DOHH2 (cell line): ENCODE measurements around the gene ADRA2B.

ENCODE experiments used
- H3F3A ChIP-seq: fragments of 200-600 bp; sonication (generic), shearing (Covaris generic); 2 replicates; pipeline ENCODE4 v1.6.0; 2016; ENCODE audit warnings: antibody characterized with exemption, mild to moderate bottlenecking; ENCODE audit not compliant: control insufficient read depth, insufficient read depth
- H3K27ac ChIP-seq: fragments of 200-600 bp; sonication (generic); 2 replicates; pipeline ENCODE4 v1.5.1; 2014; ENCODE audit warnings: low read depth, mild to moderate bottlenecking, low read length, moderate library complexity
- H3K27me3 ChIP-seq: fragments of 200-600 bp; sonication (generic); 2 replicates; pipeline ENCODE4 v1.6.1; 2014; ENCODE audit warnings: mild to moderate bottlenecking, low read length, mixed read lengths; ENCODE audit not compliant: control insufficient read depth
- H3K36me3 ChIP-seq: fragments of 200-600 bp; sonication (generic); 2 replicates; pipeline ENCODE4 v1.6.1; 2014; ENCODE audit warnings: mild to moderate bottlenecking, low read length, moderate library complexity, mixed read lengths; ENCODE audit not compliant: control insufficient read depth
- H3K4me1 ChIP-seq: fragments of 200-600 bp; sonication (generic); 2 replicates; pipeline ENCODE4 v1.6.1; 2014; ENCODE audit warnings: mild to moderate bottlenecking, low read length, mixed read lengths; ENCODE audit not compliant: control insufficient read depth
- H3K4me2 ChIP-seq: fragments of 200-600 bp; sonication (generic); 2 replicates; pipeline ENCODE4 v1.6.0; 2014; ENCODE audit warnings: mild to moderate bottlenecking, low read length, moderate library complexity
- H3K4me3 ChIP-seq: fragments of 200-600 bp; sonication (generic); 2 replicates; pipeline ENCODE4 v1.5.1; 2014; ENCODE audit warnings: mild to moderate bottlenecking, low read length, mixed read lengths
- H3K79me2 ChIP-seq: fragments of 200-600 bp; sonication (generic); 2 replicates; pipeline ENCODE4 v1.6.1; 2014; ENCODE audit warnings: mild to moderate bottlenecking, low read length, mixed read lengths; ENCODE audit not compliant: control insufficient read depth
- H3K9me2 ChIP-seq: fragments of 200-600 bp; sonication (generic); replicated peaks from 2 replicates; pipeline ENCODE4 v1.6.1; 2014; ENCODE audit warnings: mild to moderate bottlenecking, low read length, mixed read lengths; ENCODE audit not compliant: control insufficient read depth
- H3K9me3 ChIP-seq: fragments of 200-600 bp; sonication (generic); 2 replicates; pipeline ENCODE4 v1.6.1; 2014; ENCODE audit warnings: antibody characterized with exemption, low read length, mixed read lengths; ENCODE audit not compliant: control insufficient read depth, insufficient read depth
- H4K20me1 ChIP-seq: fragments of 200-600 bp; sonication (generic); 2 replicates; pipeline ENCODE4 v1.6.0; 2014; ENCODE audit warnings: low read depth, mild to moderate bottlenecking, antibody characterized with exemption, low read length, moderate library complexity; ENCODE audit not compliant: control insufficient read depth, insufficient read depth
- EZH2phosphoT487 ChIP-seq: fragments of 200-600 bp; sonication (generic); IDR thresholded peaks from 2 replicates; pipeline ENCODE4 v1.6.1; 2017; ENCODE audit warnings: borderline replicate concordance, mild to moderate bottlenecking, antibody characterized with exemption, low read length, moderate library complexity, mixed read lengths
- TF ChIP-seq, protein P1 (sequence below): fragments of 200-600 bp; sonication (generic); IDR thresholded peaks from one replicate; pipeline ENCODE4 v1.5.1; 2014; ENCODE audit warnings: antibody characterized with exemption, mild to moderate bottlenecking, low read depth, low read length; ENCODE audit not compliant: poor library complexity, severe bottlenecking

The ADRA2B gene

DNA sequence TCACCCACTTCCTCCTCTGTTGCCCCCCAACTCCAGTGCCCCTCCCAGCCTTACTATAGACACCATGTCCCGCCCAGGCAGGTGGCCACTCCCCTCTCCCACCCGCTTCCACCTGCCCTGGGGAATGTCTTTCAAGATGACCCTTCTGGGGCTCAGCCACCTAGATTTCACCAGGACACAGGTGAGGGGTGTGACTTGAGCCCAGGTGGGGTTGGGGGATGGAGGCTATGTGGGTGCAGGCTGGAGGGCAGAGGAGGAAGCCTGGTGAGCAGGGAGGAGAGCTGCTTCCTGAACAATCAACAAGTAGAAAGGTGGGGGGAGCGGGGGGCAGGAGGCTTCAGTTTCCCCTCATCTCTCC, 8.7 kb downstream of the ADRA2B start:
- no peak overlapping the region for H3K27ac ChIP-seq
- H3K79me2 ChIP-seq = no peaks in the 10 kb centered on the region
- no peaks in the 10 kb centered on the region for H3K36me3 ChIP-seq
- H3K4me3 ChIP-seq = no peak overlapping the region
- no peaks in the 10 kb centered on the region for H3K9me2 ChIP-seq
- no peaks in the 10 kb centered on the region for H3F3A ChIP-seq
- H3K4me1 ChIP-seq = peaks cover 16% of the 10 kb centered on the region
- H3K4me2 ChIP-seq = no peak overlapping the region
- TF ChIP-seq, protein P1, sequence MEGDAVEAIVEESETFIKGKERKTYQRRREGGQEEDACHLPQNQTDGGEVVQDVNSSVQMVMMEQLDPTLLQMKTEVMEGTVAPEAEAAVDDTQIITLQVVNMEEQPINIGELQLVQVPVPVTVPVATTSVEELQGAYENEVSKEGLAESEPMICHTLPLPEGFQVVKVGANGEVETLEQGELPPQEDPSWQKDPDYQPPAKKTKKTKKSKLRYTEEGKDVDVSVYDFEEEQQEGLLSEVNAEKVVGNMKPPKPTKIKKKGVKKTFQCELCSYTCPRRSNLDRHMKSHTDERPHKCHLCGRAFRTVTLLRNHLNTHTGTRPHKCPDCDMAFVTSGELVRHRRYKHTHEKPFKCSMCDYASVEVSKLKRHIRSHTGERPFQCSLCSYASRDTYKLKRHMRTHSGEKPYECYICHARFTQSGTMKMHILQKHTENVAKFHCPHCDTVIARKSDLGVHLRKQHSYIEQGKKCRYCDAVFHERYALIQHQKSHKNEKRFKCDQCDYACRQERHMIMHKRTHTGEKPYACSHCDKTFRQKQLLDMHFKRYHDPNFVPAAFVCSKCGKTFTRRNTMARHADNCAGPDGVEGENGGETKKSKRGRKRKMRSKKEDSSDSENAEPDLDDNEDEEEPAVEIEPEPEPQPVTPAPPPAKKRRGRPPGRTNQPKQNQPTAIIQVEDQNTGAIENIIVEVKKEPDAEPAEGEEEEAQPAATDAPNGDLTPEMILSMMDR = no peak
- TF ChIP-seq EZH2phosphoT487 = no peak
- no peaks in the 10 kb centered on the region for H4K20me1 ChIP-seq
- H3K27me3 ChIP-seq = peaks cover 3% of the 10 kb centered on the region; the same call in 1 of the 2 replicates
- peaks cover 15% of the 10 kb centered on the region for H3K9me3 ChIP-seq

DNA sequence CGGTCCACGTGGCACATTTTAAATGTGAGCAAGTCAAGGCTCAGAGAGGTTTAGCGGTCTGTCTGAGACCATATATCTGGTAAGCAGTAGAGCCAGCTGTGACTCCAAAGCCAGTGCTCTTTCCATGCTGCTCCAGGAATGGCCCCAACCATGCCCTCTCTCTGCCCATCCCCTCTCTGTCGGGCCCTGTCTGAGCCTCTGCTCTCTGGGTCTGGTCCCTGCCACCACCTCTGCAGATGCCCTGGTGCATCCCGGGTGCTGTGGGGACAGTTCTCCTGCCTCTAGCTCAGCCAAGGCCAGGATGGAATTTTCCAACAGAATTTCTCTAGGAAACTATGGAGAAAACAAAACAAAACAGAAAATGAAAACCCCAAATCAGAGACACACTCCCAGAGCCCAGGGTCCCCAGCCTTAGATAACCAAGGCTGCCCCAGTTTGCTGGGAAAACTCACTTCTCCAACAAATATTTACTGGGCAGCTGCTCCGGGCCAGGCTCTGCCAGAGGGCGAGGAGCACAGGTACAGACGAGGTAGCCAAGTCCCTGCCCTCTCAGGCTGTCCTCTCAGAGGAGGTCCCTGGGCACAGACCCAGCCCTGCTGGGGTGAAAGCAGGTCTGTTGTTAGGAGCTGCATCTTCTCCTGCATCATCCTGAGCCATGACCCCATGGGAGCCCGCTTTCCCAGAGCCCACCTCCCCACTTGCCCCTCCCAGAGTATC, 9.2 kb downstream of the ADRA2B start:
- Histone ChIP-seq H4K20me1 (no peaks in the 10 kb centered on the region), H3K36me3 (no peaks in the 10 kb centered on the region), H3K9me2 (no peaks in the 10 kb centered on the region), H3K27me3 (peaks cover 3% of the 10 kb centered on the region; the same call in 1 of the 2 replicates), H3K79me2 (no peaks in the 10 kb centered on the region), H3K27ac (no peak overlapping the region), H3F3A (no peaks in the 10 kb centered on the region), H3K4me2 (no peak overlapping the region), H3K9me3 (peaks cover 15% of the 10 kb centered on the region), H3K4me3 (no peak overlapping the region), H3K4me1 (peaks cover 16% of the 10 kb centered on the region)
- no peak for TF ChIP-seq EZH2phosphoT487

DNA sequence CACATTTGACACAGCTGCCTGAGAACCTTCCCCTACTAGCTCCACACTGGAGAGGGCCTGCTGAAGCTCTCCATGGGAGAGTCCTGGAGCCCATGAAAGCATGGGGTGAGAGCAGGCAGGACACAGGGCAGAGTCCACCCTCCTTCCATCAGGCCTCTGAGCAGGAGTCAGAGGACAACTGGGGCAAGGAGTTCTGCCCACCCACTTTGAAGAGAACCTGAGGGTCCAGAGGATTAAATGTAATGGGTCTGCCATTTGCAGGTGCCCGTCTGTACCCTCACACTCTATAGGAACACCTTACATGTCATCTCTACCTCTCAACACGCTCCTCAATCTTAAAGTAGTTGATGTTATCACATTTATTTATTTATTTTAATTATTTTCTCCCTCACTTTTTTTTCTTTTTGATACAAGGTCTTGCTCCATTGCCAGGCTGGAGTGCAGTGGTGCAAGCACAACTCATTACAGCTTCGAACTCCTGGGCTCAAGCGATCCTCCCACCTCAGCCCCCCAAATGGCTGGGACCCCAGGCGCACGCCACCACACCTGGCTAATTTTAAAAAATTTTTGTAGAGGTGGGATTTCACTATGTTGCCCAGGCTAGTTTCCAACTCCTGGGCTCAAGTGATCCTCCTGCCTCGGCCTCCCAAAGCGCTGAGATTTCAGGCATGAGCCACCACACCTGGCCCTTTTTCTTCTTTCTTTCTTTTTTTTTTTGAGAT, 10.2 kb downstream of the ADRA2B start:
- Histone ChIP-seq H3K9me2 (no peaks in the 10 kb centered on the region), H3K36me3 (no peaks in the 10 kb centered on the region), H4K20me1 (no peaks in the 10 kb centered on the region), H3K27me3 (peaks cover 3% of the 10 kb centered on the region; the same call in 1 of the 2 replicates), H3K9me3 (peaks cover 15% of the 10 kb centered on the region), H3K4me1 (peaks cover 16% of the 10 kb centered on the region), H3K27ac (no peak overlapping the region), H3K4me3 (no peak overlapping the region), H3F3A (no peaks in the 10 kb centered on the region), H3K4me2 (no peak overlapping the region), H3K79me2 (no peaks in the 10 kb centered on the region)
- no peak for TF ChIP-seq EZH2phosphoT487
- TF ChIP-seq, protein P1 = no peak
